HEK293 (cell line): Measurements from ENCODE around the gene MINAR2.

ENCODE experiments used
- CTCF ChIA-PET: fragments of 350-600 bp; formaldehyde crosslinking; extraction: SDS; loops from one replicate; lab custom pipeline; 2021; ENCODE audit warnings: antibody characterized with exemption; lab: Yijun Ruan, JAX
- POLR2A ChIA-PET: fragments of 300-600 bp; formaldehyde crosslinking; extraction: SDS; loops from one replicate; lab custom pipeline; 2020; ENCODE audit warnings: antibody characterized with exemption, inconsistent platforms; lab: Yijun Ruan, JAX
- H3K27ac ChIP-seq: fragments of 200-500 bp; sonication (Bioruptor generic); 2 replicates; pipeline ENCODE4 v1.5.1; 2014; ENCODE audit warnings: low read depth, low read length, control low read depth, inconsistent platforms; ENCODE audit errors: extremely low read depth
- H3K36me3 ChIP-seq, 2 experiments: fragments of 200-500 bp in 1 of 2; sonication (Bioruptor generic) in 1 of 2; 1 replicate in 1 of 2; 2 replicates in 1 of 2; pipeline ENCODE4 v1.5.1; 2014 to 2017; ENCODE audit warnings: inconsistent platforms in 2 of 2, low read length in 2 of 2; ENCODE audit not compliant: control insufficient read depth in 2 of 2, insufficient read depth in 1 of 2
- H3K4me1 ChIP-seq: fragments of 200-500 bp; sonication (Bioruptor generic); 2 replicates; pipeline ENCODE4 v1.5.1; 2014; ENCODE audit warnings: mild to moderate bottlenecking, low read length, inconsistent platforms; ENCODE audit not compliant: control insufficient read depth, insufficient read depth
- H3K4me3 ChIP-seq: 2 replicates; pipeline ENCODE4 v1.5.1; 2011; ENCODE audit warnings: low read depth, mild to moderate bottlenecking, control low read depth, low read length, moderate library complexity
- H3K9me3 ChIP-seq: fragments of 200-500 bp; sonication (Bioruptor generic); 2 replicates; pipeline ENCODE4 v1.5.1; 2014; ENCODE audit warnings: low read depth, low read length, inconsistent platforms; ENCODE audit not compliant: control insufficient read depth, insufficient read depth
- OSR2 ChIP-seq: fragments of 450-650 bp; formaldehyde crosslinking; IDR thresholded peaks from 2 replicates; pipeline ENCODE4 v1.5.1; 2016; ENCODE audit warnings: missing biosample characterization, missing genetic modification characterization
- PRDM4 ChIP-seq: fragments of 450-650 bp; formaldehyde crosslinking; IDR thresholded peaks from 2 replicates; pipeline ENCODE4 v1.5.1; 2017; ENCODE audit warnings: missing biosample characterization, missing genetic modification characterization
- REPIN1 ChIP-seq: fragments of 450-650 bp; formaldehyde crosslinking; IDR thresholded peaks from 2 replicates; pipeline ENCODE4 v1.5.1; 2017; ENCODE audit warnings: missing biosample characterization, missing genetic modification characterization, low read depth
- SCRT2 ChIP-seq: fragments of 450-650 bp; formaldehyde crosslinking; IDR thresholded peaks from 2 replicates; pipeline ENCODE4 v1.5.1; 2016; ENCODE audit warnings: missing biosample characterization, missing genetic modification characterization
- TCF7L2 ChIP-seq: IDR thresholded peaks from 2 replicates; pipeline ENCODE4 v1.6.1; 2011; ENCODE audit warnings: low read depth, mild to moderate bottlenecking, inconsistent platforms, low read length, moderate library complexity, borderline replicate concordance
- ZNF169 ChIP-seq: fragments of 450-650 bp; formaldehyde crosslinking; IDR thresholded peaks from 2 replicates; pipeline ENCODE4 v1.5.1; 2016; ENCODE audit warnings: missing biosample characterization, missing genetic modification characterization
- ZNF274 ChIP-seq, 2 experiments: fragments of 200-500 bp in 1 of 2; fragments of 450-650 bp in 1 of 2; sonication (Bioruptor generic) in 1 of 2; formaldehyde crosslinking in 1 of 2; IDR thresholded peaks; 2 replicates each; pipeline versions ENCODE4 v1.5.1 to v1.6.1; 2014 to 2016; ENCODE audit warnings: borderline replicate concordance in 1 of 2, inconsistent platforms in 1 of 2, low read length in 1 of 2, missing biosample characterization in 1 of 2, missing genetic modification characterization in 1 of 2
- ZNF362 ChIP-seq: fragments of 450-650 bp; formaldehyde crosslinking; IDR thresholded peaks from 2 replicates; pipeline ENCODE4 v1.5.1; 2016; ENCODE audit warnings: missing biosample characterization, missing genetic modification characterization
- ZNF501 ChIP-seq: fragments of 450-650 bp; formaldehyde crosslinking; IDR thresholded peaks from 2 replicates; pipeline ENCODE4 v1.5.1; 2016; ENCODE audit warnings: missing biosample characterization, missing genetic modification characterization
- ZNF514 ChIP-seq: fragments of 450-650 bp; formaldehyde crosslinking; IDR thresholded peaks from 2 replicates; pipeline ENCODE4 v1.5.1; 2016; ENCODE audit warnings: missing biosample characterization, missing genetic modification characterization
- ZNF600 ChIP-seq: fragments of 450-650 bp; formaldehyde crosslinking; IDR thresholded peaks from 2 replicates; pipeline ENCODE4 v1.5.1; 2016; ENCODE audit warnings: missing biosample characterization, missing genetic modification characterization
- ZNF837 ChIP-seq: fragments of 450-650 bp; formaldehyde crosslinking; IDR thresholded peaks from 2 replicates; pipeline ENCODE4 v1.5.1; 2016; ENCODE audit warnings: missing biosample characterization, missing genetic modification characterization
- TF ChIP-seq, protein P1 (sequence below): fragments of 450-650 bp; formaldehyde crosslinking; IDR thresholded peaks from 2 replicates; pipeline ENCODE4 v1.5.1; 2016; ENCODE audit warnings: missing biosample characterization, missing genetic modification characterization
- TF ChIP-seq, protein P2 (sequence below): fragments of 450-650 bp; formaldehyde crosslinking; IDR thresholded peaks from 2 replicates; pipeline ENCODE4 v1.5.1; 2016; ENCODE audit warnings: missing biosample characterization, missing genetic modification characterization

Gene MINAR2

GRCh38 chr5:129746876-129747275, 1.0 kb upstream of the MINAR2 start:
- TF ChIP-seq PRDM4 (tag by site-specific recombination): no peak
- TF ChIP-seq ZNF169 (tag by site-specific recombination): no peak
- TF ChIP-seq TCF7L2: no peak
- no peak for TF ChIP-seq ZNF274 (IDR thresholded peaks at IDR 0.05; ENCODE audit: low read length)
- TF ChIP-seq ZNF274 (tag by site-specific recombination; IDR thresholded peaks at IDR 0.05; ENCODE audit: borderline replicate concordance): no peak
- TF ChIP-seq ZNF501 (tag by site-specific recombination): no peak
- TF ChIP-seq ZNF362: no peak
- TF ChIP-seq, protein P1, sequence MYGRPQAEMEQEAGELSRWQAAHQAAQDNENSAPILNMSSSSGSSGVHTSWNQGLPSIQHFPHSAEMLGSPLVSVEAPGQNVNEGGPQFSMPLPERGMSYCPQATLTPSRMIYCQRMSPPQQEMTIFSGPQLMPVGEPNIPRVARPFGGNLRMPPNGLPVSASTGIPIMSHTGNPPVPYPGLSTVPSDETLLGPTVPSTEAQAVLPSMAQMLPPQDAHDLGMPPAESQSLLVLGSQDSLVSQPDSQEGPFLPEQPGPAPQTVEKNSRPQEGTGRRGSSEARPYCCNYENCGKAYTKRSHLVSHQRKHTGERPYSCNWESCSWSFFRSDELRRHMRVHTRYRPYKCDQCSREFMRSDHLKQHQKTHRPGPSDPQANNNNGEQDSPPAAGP (tag by site-specific recombination): no peak
- TF ChIP-seq REPIN1 (tag by site-specific recombination): no peak
- no peak for TF ChIP-seq ZNF514 (tag by site-specific recombination)
- TF ChIP-seq ZNF600 (tag by site-specific recombination): no peak
- CTCF ChIA-PET: interaction anchor here (0.6 to 1.1 kb wide), 2 partner anchors 25 to 119 kb away, joined by 3 read pairs; no protein-coding TSS in a partner anchor

DNA sequence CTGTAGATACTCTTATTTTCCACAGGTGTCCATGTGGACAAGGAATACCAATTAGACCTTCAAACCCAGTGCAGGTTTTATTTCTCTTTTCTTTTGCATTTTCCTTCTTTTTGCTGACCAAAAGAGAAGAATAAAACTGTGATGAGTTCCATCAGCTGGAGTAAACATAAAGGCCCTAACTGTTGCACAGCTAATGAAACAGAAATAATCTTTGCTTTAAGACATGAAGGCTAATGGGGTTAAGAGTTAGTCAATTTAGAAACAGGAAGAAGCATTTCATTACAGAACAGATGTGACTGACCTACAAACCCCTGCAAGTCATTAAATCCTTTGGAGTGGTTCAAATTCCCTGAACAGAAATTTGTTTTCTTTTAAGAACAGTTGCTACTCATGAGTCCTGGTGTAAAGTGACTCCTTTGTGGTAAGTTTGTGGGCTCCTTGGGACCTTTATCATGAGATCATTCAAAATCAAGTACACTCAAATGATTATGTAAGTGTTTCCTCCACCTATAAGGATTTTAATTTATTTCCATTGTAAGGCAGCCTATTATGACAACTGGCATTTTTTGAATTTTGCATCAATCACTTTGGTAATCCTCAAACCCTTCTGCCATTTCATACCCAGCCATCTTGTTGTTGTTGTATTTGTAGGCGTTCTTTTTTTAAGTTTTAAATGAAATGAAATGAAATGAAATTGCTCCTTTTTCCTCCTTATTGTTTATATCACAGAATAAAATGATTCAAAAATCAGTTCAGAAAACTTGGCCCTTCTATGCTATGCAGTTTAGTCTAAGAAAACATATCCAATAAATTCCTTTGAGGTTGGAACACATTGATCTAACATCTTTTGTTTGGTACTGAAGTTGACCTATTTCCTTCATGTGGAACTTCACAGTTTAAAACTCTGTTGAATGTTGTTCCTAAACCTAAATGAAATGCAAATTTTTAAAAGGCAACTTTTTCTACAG, 1.3 kb downstream of the MINAR2 start:
- Histone ChIP-seq H3K4me3 (no peak overlapping the region), H3K9me3 (no peaks in the 10 kb centered on the region), H3K4me1 (no peaks in the 10 kb centered on the region), H3K36me3 (no peaks in the 10 kb centered on the region), H3K27ac (no peak overlapping the region)
- ChIA-PET POLR2A (no interaction called here), CTCF (no interaction called here)
- TF ChIP-seq OSR2 (tag by site-specific recombination) (0 out of 2 replicates have a peak, but pooled peaks have one; percentile 9), ZNF837 (tag by site-specific recombination) (no peak), SCRT2 (tag by site-specific recombination) (0 out of 2 replicates have a peak, but pooled peaks have one; percentile 56)
- TF ChIP-seq, protein P2, sequence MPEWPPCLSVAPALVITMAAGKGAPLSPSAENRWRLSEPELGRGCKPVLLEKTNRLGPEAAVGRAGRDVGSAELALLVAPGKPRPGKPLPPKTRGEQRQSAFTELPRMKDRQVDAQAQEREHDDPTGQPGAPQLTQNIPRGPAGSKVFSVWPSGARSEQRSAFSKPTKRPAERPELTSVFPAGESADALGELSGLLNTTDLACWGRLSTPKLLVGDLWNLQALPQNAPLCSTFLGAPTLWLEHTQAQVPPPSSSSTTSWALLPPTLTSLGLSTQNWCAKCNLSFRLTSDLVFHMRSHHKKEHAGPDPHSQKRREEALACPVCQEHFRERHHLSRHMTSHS (tag by site-specific recombination): no peak

More at GRCh38 chr5:129746876-129747275, 1.0 kb upstream of the MINAR2 start:
- no peak overlapping the region for H3K27ac ChIP-seq
- POLR2A ChIA-PET: no interaction called here
- no peaks in the 10 kb centered on the region for H3K9me3 ChIP-seq
- H3K4me3 ChIP-seq: no peak overlapping the region
- H3K36me3 ChIP-seq: no peaks in the 10 kb centered on the region
- H3K4me1 ChIP-seq: no peaks in the 10 kb centered on the region
